K562 (cell line): Measurements from ENCODE around the gene SLC9A2.

Experiments
- BHLHE40 ChIP-seq: IDR thresholded peaks from 2 replicates; pipeline ENCODE4 v1.6.1; 2011; ENCODE audit warnings: low read length, improper control_type of control experiment
- FOSL1 ChIP-seq: fragments of 200-800 bp; sonication (Bioruptor generic); conservative IDR thresholded peaks from 2 replicates; pipeline ENCODE4 v1.6.1; 2016; ENCODE audit warnings: missing genetic modification characterization, missing compliant biosample characterization
- MAX ChIP-seq: sonication (generic); formaldehyde crosslinking; IDR thresholded peaks from 2 replicates; pipeline ENCODE4 v1.9.0; 2022; ENCODE audit warnings: mild to moderate bottlenecking, missing genetic modification reagents
- MYBL2 ChIP-seq, 2 experiments: fragments of 450-650 bp in 1 of 2; sonication (generic) in 1 of 2; formaldehyde crosslinking in 1 of 2; IDR thresholded peaks; 2 replicates each; pipeline versions ENCODE4 v1.6.1 to v1.8.1; 2017 to 2022; ENCODE audit warnings: borderline replicate concordance in 1 of 2, inconsistent platforms in 1 of 2, low read depth in 1 of 2, mild to moderate bottlenecking in 1 of 2, missing genetic modification reagents in 1 of 2, moderate library complexity in 1 of 2
- NFIX ChIP-seq: fragments of 250-450 bp; sonication (Bioruptor Pico); IDR thresholded peaks from 2 replicates; pipeline ENCODE4 v1.4.0; 2020; ENCODE audit warnings: low read depth, mild to moderate bottlenecking, moderate library complexity
- NR3C1 ChIP-seq: sonication (generic); formaldehyde crosslinking; IDR thresholded peaks from 2 replicates; pipeline ENCODE4 v1.8.1; 2022; ENCODE audit warnings: missing genetic modification reagents
- PYGO2 ChIP-seq: fragments of 450-650 bp; IDR thresholded peaks from 2 replicates; pipeline ENCODE4 v1.6.1; 2016; ENCODE audit warnings: mild to moderate bottlenecking, missing genetic modification characterization, moderate library complexity, missing compliant biosample characterization
- RBM39 ChIP-seq: fragments of 200-400 bp; formaldehyde crosslinking; optimal IDR thresholded peaks from 2 replicates; pipeline ENCODE3; 2018; ENCODE audit warnings: low read depth, low read length
- SMC3 ChIP-seq: conservative IDR thresholded peaks from 2 replicates; pipeline ENCODE4 v1.6.1; 2011; ENCODE audit warnings: low read depth, low read length, improper control_type of control experiment; ENCODE audit not compliant: insufficient read depth
- USF2 ChIP-seq: sonication (generic); formaldehyde crosslinking; IDR thresholded peaks from 2 replicates; pipeline ENCODE4 v1.5.0; 2020; ENCODE audit warnings: missing genetic modification reagents
- ZNF766 ChIP-seq: fragments of 200-800 bp; sonication (Bioruptor generic); conservative IDR thresholded peaks from 2 replicates; pipeline ENCODE4 v1.6.1; 2016; ENCODE audit warnings: missing genetic modification characterization, missing compliant biosample characterization
- TF ChIP-seq, protein P1 (sequence below), 3 experiments: IDR thresholded peaks in 2 of 3; conservative IDR thresholded peaks in 1 of 3; 2 replicates each; pipeline ENCODE4 v1.5.1; 2011 to 2012; ENCODE audit warnings: low read length in 3 of 3, mild to moderate bottlenecking in 3 of 3, control low read depth in 2 of 3, improper control_type of control experiment in 1 of 3, inconsistent platforms in 1 of 3, low read depth in 1 of 3, mixed read lengths in 1 of 3, moderate library complexity in 1 of 3; ENCODE audit not compliant: insufficient read depth in 2 of 3

DNA sequence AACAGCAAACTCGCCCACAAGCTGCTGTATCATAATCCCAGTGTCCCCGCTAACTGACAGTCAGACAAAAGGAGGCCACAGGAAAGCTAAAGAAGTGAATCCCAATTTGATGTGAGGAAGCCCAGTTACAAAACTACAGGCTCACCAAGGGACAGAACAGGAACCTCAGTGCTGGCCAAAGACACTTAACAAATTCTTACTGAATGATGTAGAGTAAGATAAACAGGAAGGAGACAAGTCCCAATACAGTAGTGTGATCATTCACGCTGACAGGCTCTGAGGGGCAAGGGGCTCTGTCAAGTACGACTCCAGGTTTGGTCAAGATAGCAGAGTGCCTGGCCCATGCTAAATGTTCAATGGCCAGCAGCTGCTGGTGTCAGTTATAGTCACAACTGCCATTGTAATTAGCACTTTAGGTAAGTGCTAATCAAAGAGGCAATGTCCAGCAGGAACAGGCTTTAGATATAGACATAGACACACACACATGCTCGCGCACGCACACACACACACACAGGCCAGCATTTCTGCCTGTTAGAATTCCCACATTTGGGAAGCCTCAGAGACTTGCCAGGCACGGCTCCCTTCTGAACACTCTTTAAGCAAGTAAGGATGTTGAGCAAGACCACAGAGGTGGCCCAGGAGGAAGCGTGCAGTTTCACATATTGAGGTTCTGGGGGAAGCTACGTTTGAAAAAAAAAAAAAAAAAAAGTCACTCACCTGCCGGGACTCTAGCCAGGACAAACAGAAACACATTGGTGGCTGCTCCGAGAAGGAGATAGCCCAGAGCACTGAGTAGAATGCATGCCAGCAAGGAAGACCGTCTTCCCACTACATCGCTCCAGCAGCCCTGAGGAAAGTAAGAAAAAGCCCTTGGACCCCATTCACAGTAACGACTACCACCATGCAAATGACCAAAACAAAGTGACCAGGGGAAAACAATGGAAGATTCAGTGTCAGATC is 107.1 kb downstream of the SLC9A2 start:
- no peak for TF ChIP-seq PYGO2 (tag)
- no peak for TF ChIP-seq ZNF766 (CRISPR knock-in tag)
- TF ChIP-seq MYBL2 (IDR thresholded peaks at IDR 0.05; ENCODE audit: low read depth): no peak
- no peak for TF ChIP-seq MYBL2 (CRISPR knock-in tag; IDR thresholded peaks at IDR 0.05; ENCODE audit: borderline replicate concordance)
- no peak for TF ChIP-seq BHLHE40
- TF ChIP-seq MAX (CRISPR knock-in tag): no peak
- TF ChIP-seq, protein P1, sequence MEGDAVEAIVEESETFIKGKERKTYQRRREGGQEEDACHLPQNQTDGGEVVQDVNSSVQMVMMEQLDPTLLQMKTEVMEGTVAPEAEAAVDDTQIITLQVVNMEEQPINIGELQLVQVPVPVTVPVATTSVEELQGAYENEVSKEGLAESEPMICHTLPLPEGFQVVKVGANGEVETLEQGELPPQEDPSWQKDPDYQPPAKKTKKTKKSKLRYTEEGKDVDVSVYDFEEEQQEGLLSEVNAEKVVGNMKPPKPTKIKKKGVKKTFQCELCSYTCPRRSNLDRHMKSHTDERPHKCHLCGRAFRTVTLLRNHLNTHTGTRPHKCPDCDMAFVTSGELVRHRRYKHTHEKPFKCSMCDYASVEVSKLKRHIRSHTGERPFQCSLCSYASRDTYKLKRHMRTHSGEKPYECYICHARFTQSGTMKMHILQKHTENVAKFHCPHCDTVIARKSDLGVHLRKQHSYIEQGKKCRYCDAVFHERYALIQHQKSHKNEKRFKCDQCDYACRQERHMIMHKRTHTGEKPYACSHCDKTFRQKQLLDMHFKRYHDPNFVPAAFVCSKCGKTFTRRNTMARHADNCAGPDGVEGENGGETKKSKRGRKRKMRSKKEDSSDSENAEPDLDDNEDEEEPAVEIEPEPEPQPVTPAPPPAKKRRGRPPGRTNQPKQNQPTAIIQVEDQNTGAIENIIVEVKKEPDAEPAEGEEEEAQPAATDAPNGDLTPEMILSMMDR (IDR thresholded peaks at IDR 0.05 in 2 of 3, conservative IDR thresholded peaks at IDR 0.05 in 1 of 3; ENCODE audit: insufficient read depth in 2 of 3, low read depth in 1 of 3, low read length in 3 of 3): no peak
- no peak for TF ChIP-seq SMC3
- TF ChIP-seq RBM39: no peak
- no peak for TF ChIP-seq NR3C1 (CRISPR knock-in tag)
- no peak for TF ChIP-seq FOSL1 (tag)
- TF ChIP-seq NFIX (CRISPR knock-in tag): no peak
- no peak for TF ChIP-seq USF2 (CRISPR knock-in tag)
